Neural cell (in vitro differentiated cells): ENCODE results near the gene IGFBP7.

Source experiments
- CTCF ChIP-seq: fragments of 450-650 bp; IDR thresholded peaks from 2 replicates; pipeline ENCODE4 v1.5.1; 2014; ENCODE audit warnings: antibody characterized with exemption, mild to moderate bottlenecking, moderate library complexity; ENCODE audit not compliant: poor library complexity, severe bottlenecking
- EP300 ChIP-seq: fragments of 450-650 bp; conservative IDR thresholded peaks from 2 replicates; pipeline ENCODE4 v1.6.1; 2014; ENCODE audit warnings: antibody characterized with exemption, mild to moderate bottlenecking, moderate library complexity; ENCODE audit not compliant: poor library complexity, severe bottlenecking
- EZH2 ChIP-seq: fragments of 200-600, 300-800 bp; shearing (Covaris generic), sonication (generic); IDR thresholded peaks from 2 replicates; pipeline ENCODE4 v1.6.1; 2014; ENCODE audit warnings: antibody characterized with exemption, low read length, borderline replicate concordance, mild to moderate bottlenecking; ENCODE audit not compliant: insufficient read depth, poor library complexity, severe bottlenecking
- POLR2AphosphoS5 ChIP-seq: IDR thresholded peaks from 2 replicates; pipeline ENCODE4 v1.6.1; 2012
- RAD21 ChIP-seq: fragments of 450-650 bp; conservative IDR thresholded peaks from 2 replicates; pipeline ENCODE4 v1.6.1; 2014; ENCODE audit warnings: antibody characterized with exemption, mild to moderate bottlenecking, moderate library complexity
- REST ChIP-seq: IDR thresholded peaks from 2 replicates; pipeline ENCODE4 v1.6.1; 2012; ENCODE audit warnings: borderline replicate concordance
- TAF1 ChIP-seq: IDR thresholded peaks from 2 replicates; pipeline ENCODE4 v1.6.1; 2012; ENCODE audit warnings: low read depth

- TF ChIP-seq POLR2AphosphoS5 (no peak), CTCF (no peak), EZH2 (no peak), EP300 (no peak), REST (no peak), TAF1 (no peak), RAD21 (no peak)
These were observed 37.3 kb upstream of the IGFBP7 start for GRCh38 chr4:57147335-57148060.
